ENCODE results near the gene OR13A1.

DNA sequence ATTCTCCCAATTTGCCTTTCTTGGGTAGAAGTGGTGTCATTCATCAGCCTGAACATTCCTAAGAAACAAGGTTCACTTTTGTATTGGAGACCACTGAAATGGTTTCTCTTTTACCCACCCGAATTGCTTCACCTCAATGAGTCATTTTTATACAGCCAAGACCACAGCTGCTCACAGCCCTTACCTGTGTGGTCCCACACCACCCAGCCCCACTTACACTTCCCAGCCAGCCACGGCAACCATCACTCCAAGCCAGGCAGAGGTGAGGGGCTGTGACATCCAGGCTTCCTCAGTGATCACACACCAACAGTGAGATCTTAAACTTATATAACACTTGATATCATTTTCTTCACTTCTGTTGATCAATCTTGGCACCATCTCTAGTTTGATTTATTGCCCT, 20.7 kb downstream of the OR13A1 start:
- TF ChIP-seq EGR1 (IDR thresholded peaks at IDR 0.05) = no peak
- TF ChIP-seq CEBPB (IDR thresholded peaks at IDR 0.05) = no peak
- TF ChIP-seq, protein P1, sequence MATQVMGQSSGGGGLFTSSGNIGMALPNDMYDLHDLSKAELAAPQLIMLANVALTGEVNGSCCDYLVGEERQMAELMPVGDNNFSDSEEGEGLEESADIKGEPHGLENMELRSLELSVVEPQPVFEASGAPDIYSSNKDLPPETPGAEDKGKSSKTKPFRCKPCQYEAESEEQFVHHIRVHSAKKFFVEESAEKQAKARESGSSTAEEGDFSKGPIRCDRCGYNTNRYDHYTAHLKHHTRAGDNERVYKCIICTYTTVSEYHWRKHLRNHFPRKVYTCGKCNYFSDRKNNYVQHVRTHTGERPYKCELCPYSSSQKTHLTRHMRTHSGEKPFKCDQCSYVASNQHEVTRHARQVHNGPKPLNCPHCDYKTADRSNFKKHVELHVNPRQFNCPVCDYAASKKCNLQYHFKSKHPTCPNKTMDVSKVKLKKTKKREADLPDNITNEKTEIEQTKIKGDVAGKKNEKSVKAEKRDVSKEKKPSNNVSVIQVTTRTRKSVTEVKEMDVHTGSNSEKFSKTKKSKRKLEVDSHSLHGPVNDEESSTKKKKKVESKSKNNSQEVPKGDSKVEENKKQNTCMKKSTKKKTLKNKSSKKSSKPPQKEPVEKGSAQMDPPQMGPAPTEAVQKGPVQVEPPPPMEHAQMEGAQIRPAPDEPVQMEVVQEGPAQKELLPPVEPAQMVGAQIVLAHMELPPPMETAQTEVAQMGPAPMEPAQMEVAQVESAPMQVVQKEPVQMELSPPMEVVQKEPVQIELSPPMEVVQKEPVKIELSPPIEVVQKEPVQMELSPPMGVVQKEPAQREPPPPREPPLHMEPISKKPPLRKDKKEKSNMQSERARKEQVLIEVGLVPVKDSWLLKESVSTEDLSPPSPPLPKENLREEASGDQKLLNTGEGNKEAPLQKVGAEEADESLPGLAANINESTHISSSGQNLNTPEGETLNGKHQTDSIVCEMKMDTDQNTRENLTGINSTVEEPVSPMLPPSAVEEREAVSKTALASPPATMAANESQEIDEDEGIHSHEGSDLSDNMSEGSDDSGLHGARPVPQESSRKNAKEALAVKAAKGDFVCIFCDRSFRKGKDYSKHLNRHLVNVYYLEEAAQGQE (IDR thresholded peaks at IDR 0.05; ENCODE audit: low read depth) = no peak
- no peak for TF ChIP-seq TAF1 (IDR thresholded peaks at IDR 0.05; ENCODE audit: low read depth)
- TF ChIP-seq MAX (IDR thresholded peaks at IDR 0.05) = no peak
- no peak for TF ChIP-seq EP300 (IDR thresholded peaks at IDR 0.05; ENCODE audit: borderline replicate concordance)
- TF ChIP-seq CREB1 (IDR thresholded peaks at IDR 0.05; ENCODE audit: low read depth) = no peak
- no peak for TF ChIP-seq TEAD4 (IDR thresholded peaks at IDR 0.05)
- no peak for TF ChIP-seq FOXM1 (IDR thresholded peaks at IDR 0.05; ENCODE audit: borderline replicate concordance, low read depth)
- TF ChIP-seq RAD21 (IDR thresholded peaks at IDR 0.05; ENCODE audit: low read depth) = no peak
- TF ChIP-seq NFIC (IDR thresholded peaks at IDR 0.05) = no peak
- TF ChIP-seq YY1 (IDR thresholded peaks at IDR 0.05; ENCODE audit: low read depth) = no peak
- TF ChIP-seq, protein P2, sequence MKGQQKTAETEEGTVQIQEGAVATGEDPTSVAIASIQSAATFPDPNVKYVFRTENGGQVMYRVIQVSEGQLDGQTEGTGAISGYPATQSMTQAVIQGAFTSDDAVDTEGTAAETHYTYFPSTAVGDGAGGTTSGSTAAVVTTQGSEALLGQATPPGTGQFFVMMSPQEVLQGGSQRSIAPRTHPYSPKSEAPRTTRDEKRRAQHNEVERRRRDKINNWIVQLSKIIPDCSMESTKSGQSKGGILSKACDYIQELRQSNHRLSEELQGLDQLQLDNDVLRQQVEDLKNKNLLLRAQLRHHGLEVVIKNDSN (IDR thresholded peaks at IDR 0.05) = no peak

All from Ishikawa (cell line).